ENCODE results near the gene NLRP1. TPM values are rescaled to one million over a fixed set of nuclear protein-coding genes. Genes with fewer than 3 reads are reported as not detected.

Gene NLRP1
- total RNA-seq, 2 donors from 2014 or later = 11.4 to 16.5 TPM

- H3K27ac ChIP-seq = peak within 1 kb of the TSS; percentile 99
- H3K4me3 ChIP-seq = peak within 1 kb of the TSS; percentile 89 to 93
- no peaks in the 10 kb centered on the region for H3K27me3 ChIP-seq
- DNase-seq (ENCODE audit: low spot score) = peak; percentile 100
- no peak for TF ChIP-seq CTCF (IDR thresholded peaks at IDR 0.05)
- H3K9me3 ChIP-seq = no peaks in the 10 kb centered on the region
- peaks cover 41% of the 10 kb centered on the region for H3K36me3 ChIP-seq
- H3K4me1 ChIP-seq = peaks cover 0 to 30% of the 10 kb centered on the region in 2 donors
These were observed 97.8 kb downstream of the NLRP1 start, which contains the start of gene MIS12 for GRCh38 chr17:5486206-5487124. Gene MIS12, plus strand, starts transcription at chr17:5486566. Its CDS starts 2,297 bp downstream, at chr17:5488863.

GRCh38 chr17:5485270-5486205 lies 98.8 kb downstream of the NLRP1 start, which contains the start of gene DERL2:
Gene DERL2, minus strand, starts transcription at chr17:5486178. Its CDS starts 17 bp downstream, at chr17:5486161.
- H3K4me1 ChIP-seq = peaks cover 0 to 30% of the 10 kb centered on the region in 2 donors
- peak within 1 kb of the TSS; percentile 99 for H3K27ac ChIP-seq
- DNase-seq (ENCODE audit: low spot score) = no peak
- TF ChIP-seq CTCF (IDR thresholded peaks at IDR 0.05) = no peak
- peaks cover 49% of the 10 kb centered on the region for H3K36me3 ChIP-seq
- H3K4me3 ChIP-seq = peak within 1 kb of the TSS; percentile 89 to 93
- H3K9me3 ChIP-seq = no peaks in the 10 kb centered on the region
- no peaks in the 10 kb centered on the region for H3K27me3 ChIP-seq

- DNase-seq (ENCODE audit: low spot score) = no peak
- Histone ChIP-seq H3K36me3 (peaks cover 65% of the 10 kb centered on the region), H3K9me3 (no peaks in the 10 kb centered on the region), H3K27ac (no peak overlapping the region), H3K4me1 (peaks cover 0 to 15% of the 10 kb centered on the region in 2 donors), H3K27me3 (no peaks in the 10 kb centered on the region), H3K4me3 (no peak overlapping the region)
- TF ChIP-seq CTCF (IDR thresholded peaks at IDR 0.05) = no peak
These were observed 102.9 kb downstream of the NLRP1 start for GRCh38 chr17:5481451-5481850.

- no peak overlapping the region for H3K4me3 ChIP-seq
- H3K36me3 ChIP-seq = peaks cover 68% of the 10 kb centered on the region
- H3K27me3 ChIP-seq = no peaks in the 10 kb centered on the region
- TF ChIP-seq CTCF (IDR thresholded peaks at IDR 0.05) = no peak
- peaks cover 0 to 15% of the 10 kb centered on the region in 2 donors for H3K4me1 ChIP-seq
- no peak overlapping the region for H3K27ac ChIP-seq
- H3K9me3 ChIP-seq = no peaks in the 10 kb centered on the region
- DNase-seq (ENCODE audit: low spot score) = no peak
These were observed 103.3 kb downstream of the NLRP1 start for GRCh38 chr17:5480962-5481361.

- no peak overlapping the region for H3K4me3 ChIP-seq
- no peaks in the 10 kb centered on the region for H3K4me1 ChIP-seq
- no peak overlapping the region for H3K27ac ChIP-seq
- H3K27me3 ChIP-seq = no peaks in the 10 kb centered on the region
- no peak for TF ChIP-seq CTCF (IDR thresholded peaks at IDR 0.05)
- no peaks in the 10 kb centered on the region for H3K9me3 ChIP-seq
- H3K36me3 ChIP-seq = peaks cover 83% of the 10 kb centered on the region
- DNase-seq (ENCODE audit: low spot score) = no peak
These were observed 105.3 kb downstream of the NLRP1 start for GRCh38 chr17:5478992-5479391.

Data from right atrium auricular region (tissue), 2 donors.